SK-N-SH (cell line): ENCODE measurements around the gene TRMO. TPM values are rescaled to one million over a fixed set of nuclear protein-coding genes. Genes with fewer than 3 reads are reported as not detected.

Experiments used
- CTCF ChIA-PET: fragments of 300-600, 350-600 bp; formaldehyde crosslinking; extraction: SDS; loops from one replicate; lab custom pipeline; 2021; lab: Yijun Ruan, JAX
- POLR2A ChIA-PET: fragments of 350-600 bp; sonication (Branson Sonifier 250); formaldehyde crosslinking; extraction: SDS; loops from one replicate; lab custom pipeline; 2020; ENCODE audit warnings: antibody characterized with exemption, inconsistent platforms; lab: Yijun Ruan, JAX
- DNase-seq: peaks from one replicate; pipeline ENCODE4 v3.0.0; 2012
- H2AFZ ChIP-seq: fragments of 200-600 bp; sonication (generic); 2 replicates; pipeline ENCODE4 v1.8.1; 2016; ENCODE audit warnings: antibody characterized with exemption, mild to moderate bottlenecking, low read depth
- H3F3A ChIP-seq: fragments of 200-600 bp; sonication (generic); replicated peaks from 2 replicates; pipeline ENCODE3; 2016; ENCODE audit warnings: antibody characterized with exemption, mild to moderate bottlenecking; ENCODE audit not compliant: insufficient read depth
- H3K27ac ChIP-seq, 2 experiments: fragments of 200-500 bp in 1 of 2; fragments of 200-600 bp in 1 of 2; sonication (Bioruptor generic) in 1 of 2; sonication (generic), shearing (Covaris generic) in 1 of 2; 2 replicates each; pipeline versions ENCODE4 v1.5.1 to v1.6.1; 2014 to 2016; ENCODE audit warnings: low read depth in 2 of 2, inconsistent platforms in 1 of 2, low read length in 1 of 2, mild to moderate bottlenecking in 1 of 2, mixed read lengths in 1 of 2
- H3K27me3 ChIP-seq: fragments of 200-600 bp; sonication (generic), shearing (Covaris generic); 2 replicates; pipeline ENCODE4 v1.6.1; 2016; ENCODE audit warnings: mixed run types; ENCODE audit not compliant: insufficient read depth
- H3K36me3 ChIP-seq, 2 experiments: fragments of 200-500 bp in 1 of 2; fragments of 200-600 bp in 1 of 2; sonication (Bioruptor generic) in 1 of 2; sonication (generic) in 1 of 2; replicated peaks in 1 of 2; 2 replicates each; pipeline versions ENCODE3 to v1.5.1; 2014 to 2016; ENCODE audit warnings: low read length in 1 of 2, mild to moderate bottlenecking in 1 of 2; ENCODE audit not compliant: insufficient read depth in 2 of 2, control insufficient read depth in 1 of 2
- H3K4me1 ChIP-seq, 2 experiments: fragments of 200-500 bp in 1 of 2; fragments of 200-600 bp in 1 of 2; sonication (Bioruptor generic) in 1 of 2; sonication (generic), shearing (Covaris generic) in 1 of 2; 2 replicates each; pipeline versions ENCODE4 v1.5.1 to v1.6.1; 2014 to 2016; ENCODE audit warnings: low read depth in 1 of 2, low read length in 1 of 2, mixed run types in 1 of 2; ENCODE audit not compliant: insufficient read depth in 2 of 2, control insufficient read depth in 1 of 2
- H3K4me2 ChIP-seq: fragments of 200-600 bp; sonication (generic), shearing (Covaris generic); 2 replicates; pipeline ENCODE4 v1.6.1; 2017; ENCODE audit warnings: mixed run types
- H3K4me3 ChIP-seq, 2 experiments: fragments of 200-500 bp in 1 of 2; fragments of 200-600 bp in 1 of 2; sonication (Bioruptor generic) in 1 of 2; sonication (generic), shearing (Covaris generic) in 1 of 2; 2 replicates each; pipeline versions ENCODE4 v1.5.1 to v1.8.1; 2014 to 2016; ENCODE audit warnings: low read depth in 2 of 2, inconsistent platforms in 1 of 2, low read length in 1 of 2, mild to moderate bottlenecking in 1 of 2, mixed read lengths in 1 of 2, moderate library complexity in 1 of 2
- H3K79me2 ChIP-seq: fragments of 200-600 bp; sonication (generic); 2 replicates; pipeline ENCODE4 v1.8.1; 2017; ENCODE audit warnings: mild to moderate bottlenecking; ENCODE audit not compliant: insufficient read depth
- H3K9ac ChIP-seq: fragments of 200-600 bp; sonication (generic); 2 replicates; pipeline ENCODE4 v1.6.1; 2017; ENCODE audit warnings: mixed run types
- H3K9me2 ChIP-seq: fragments of 200-600 bp; sonication (generic); 2 replicates; pipeline ENCODE4 v1.6.1; 2017; ENCODE audit warnings: mixed run types
- H3K9me3 ChIP-seq: fragments of 200-600 bp; sonication (generic); 2 replicates; pipeline ENCODE4 v1.6.1; 2017; ENCODE audit warnings: mixed run types, mild to moderate bottlenecking, moderate library complexity
- H4K20me1 ChIP-seq: fragments of 200-600 bp; sonication (generic); 2 replicates; pipeline ENCODE4 v1.6.1; 2017; ENCODE audit warnings: mild to moderate bottlenecking, mixed run types; ENCODE audit not compliant: insufficient read depth
- MXI1 ChIP-seq: IDR thresholded peaks from 2 replicates; pipeline ENCODE4 v1.6.1; 2012; ENCODE audit warnings: mild to moderate bottlenecking, low read depth, low read length, improper control_type of control experiment
- POLR2AphosphoS5 ChIP-seq: IDR thresholded peaks from 2 replicates; pipeline ENCODE4 v1.6.1; 2012; ENCODE audit warnings: low read depth, low read length
- RAD21 ChIP-seq: IDR thresholded peaks from 2 replicates; pipeline ENCODE4 v1.6.1; 2012; ENCODE audit warnings: mild to moderate bottlenecking, low read length
- SIN3A ChIP-seq: IDR thresholded peaks from 2 replicates; pipeline ENCODE4 v1.6.1; 2012; ENCODE audit warnings: low read depth, mild to moderate bottlenecking, low read length, moderate library complexity, borderline replicate concordance
- TEAD4 ChIP-seq: IDR thresholded peaks from 2 replicates; pipeline ENCODE4 v1.4.0; 2012; ENCODE audit warnings: mild to moderate bottlenecking, borderline replicate concordance; ENCODE audit not compliant: insufficient read depth
- polyA plus RNA-seq, 3 experiments: library from polyadenylated mRNA; depleted of rRNA; stranded (reverse); fragments of >200 nt; gene quantifications; 2 replicates each; pipeline ENCODE4 v1.2.3, GENCODE V29; 2012
- TF ChIP-seq, protein P1 (sequence below): fragments of 150-350 bp; IDR thresholded peaks from 2 replicates; pipeline ENCODE4 v1.6.1; 2017; ENCODE audit warnings: antibody characterized with exemption, low read length, low read depth, borderline replicate concordance
- TF ChIP-seq, protein P2 (sequence below): IDR thresholded peaks from 2 replicates; pipeline ENCODE4 v1.6.1; 2012; ENCODE audit warnings: mild to moderate bottlenecking, low read depth, low read length, moderate library complexity
- TF ChIP-seq, protein P3 (sequence below): IDR thresholded peaks from 2 replicates; pipeline ENCODE4 v1.4.0; 2012; ENCODE audit warnings: low read depth, borderline replicate concordance
- TF ChIP-seq, protein P4 (sequence below): IDR thresholded peaks from 2 replicates; pipeline ENCODE4; 2012

TRMO gene
- polyA plus RNA-seq, 1 of the 3 experiments (the other 2 are of a cell fraction): 8.1 TPM

DNA sequence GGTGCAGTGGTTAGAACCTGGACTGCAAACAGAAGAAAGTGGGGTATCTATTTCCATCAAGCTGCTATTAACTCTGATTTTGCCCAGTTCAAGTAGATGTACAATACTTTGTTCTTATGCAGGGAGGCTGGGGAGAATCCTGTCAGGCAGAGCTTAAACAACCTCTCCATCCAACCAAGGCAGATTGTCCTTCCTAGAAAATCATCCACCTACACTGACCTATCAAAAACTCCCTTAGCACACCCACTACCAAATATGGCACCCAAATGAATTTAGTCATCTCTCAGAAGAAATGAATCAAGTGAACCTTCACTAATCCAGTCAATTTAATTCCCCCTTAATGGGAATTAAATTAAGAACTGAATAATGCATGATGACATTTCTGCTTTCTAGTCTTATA, 34.0 kb upstream of the TRMO start:
- ChIA-PET CTCF (interaction anchor here (1.2 to 3.7 kb wide), 3 partner anchors 26 to 78 kb away, joined by 4 to 20 read pairs (median 4); partner anchors contain the start of gene TRMO), POLR2A (no interaction called here)
- H3K36me3 ChIP-seq: no peaks in the 10 kb centered on the region
- TF ChIP-seq TEAD4 (no peak), SIN3A (no peak), MXI1 (no peak), RAD21 (no peak), POLR2AphosphoS5 (no peak)
- TF ChIP-seq, protein P1, sequence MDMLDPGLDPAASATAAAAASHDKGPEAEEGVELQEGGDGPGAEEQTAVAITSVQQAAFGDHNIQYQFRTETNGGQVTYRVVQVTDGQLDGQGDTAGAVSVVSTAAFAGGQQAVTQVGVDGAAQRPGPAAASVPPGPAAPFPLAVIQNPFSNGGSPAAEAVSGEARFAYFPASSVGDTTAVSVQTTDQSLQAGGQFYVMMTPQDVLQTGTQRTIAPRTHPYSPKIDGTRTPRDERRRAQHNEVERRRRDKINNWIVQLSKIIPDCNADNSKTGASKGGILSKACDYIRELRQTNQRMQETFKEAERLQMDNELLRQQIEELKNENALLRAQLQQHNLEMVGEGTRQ: no peak
- TF ChIP-seq, protein P2, sequence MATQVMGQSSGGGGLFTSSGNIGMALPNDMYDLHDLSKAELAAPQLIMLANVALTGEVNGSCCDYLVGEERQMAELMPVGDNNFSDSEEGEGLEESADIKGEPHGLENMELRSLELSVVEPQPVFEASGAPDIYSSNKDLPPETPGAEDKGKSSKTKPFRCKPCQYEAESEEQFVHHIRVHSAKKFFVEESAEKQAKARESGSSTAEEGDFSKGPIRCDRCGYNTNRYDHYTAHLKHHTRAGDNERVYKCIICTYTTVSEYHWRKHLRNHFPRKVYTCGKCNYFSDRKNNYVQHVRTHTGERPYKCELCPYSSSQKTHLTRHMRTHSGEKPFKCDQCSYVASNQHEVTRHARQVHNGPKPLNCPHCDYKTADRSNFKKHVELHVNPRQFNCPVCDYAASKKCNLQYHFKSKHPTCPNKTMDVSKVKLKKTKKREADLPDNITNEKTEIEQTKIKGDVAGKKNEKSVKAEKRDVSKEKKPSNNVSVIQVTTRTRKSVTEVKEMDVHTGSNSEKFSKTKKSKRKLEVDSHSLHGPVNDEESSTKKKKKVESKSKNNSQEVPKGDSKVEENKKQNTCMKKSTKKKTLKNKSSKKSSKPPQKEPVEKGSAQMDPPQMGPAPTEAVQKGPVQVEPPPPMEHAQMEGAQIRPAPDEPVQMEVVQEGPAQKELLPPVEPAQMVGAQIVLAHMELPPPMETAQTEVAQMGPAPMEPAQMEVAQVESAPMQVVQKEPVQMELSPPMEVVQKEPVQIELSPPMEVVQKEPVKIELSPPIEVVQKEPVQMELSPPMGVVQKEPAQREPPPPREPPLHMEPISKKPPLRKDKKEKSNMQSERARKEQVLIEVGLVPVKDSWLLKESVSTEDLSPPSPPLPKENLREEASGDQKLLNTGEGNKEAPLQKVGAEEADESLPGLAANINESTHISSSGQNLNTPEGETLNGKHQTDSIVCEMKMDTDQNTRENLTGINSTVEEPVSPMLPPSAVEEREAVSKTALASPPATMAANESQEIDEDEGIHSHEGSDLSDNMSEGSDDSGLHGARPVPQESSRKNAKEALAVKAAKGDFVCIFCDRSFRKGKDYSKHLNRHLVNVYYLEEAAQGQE: no peak
- TF ChIP-seq, protein P3, sequence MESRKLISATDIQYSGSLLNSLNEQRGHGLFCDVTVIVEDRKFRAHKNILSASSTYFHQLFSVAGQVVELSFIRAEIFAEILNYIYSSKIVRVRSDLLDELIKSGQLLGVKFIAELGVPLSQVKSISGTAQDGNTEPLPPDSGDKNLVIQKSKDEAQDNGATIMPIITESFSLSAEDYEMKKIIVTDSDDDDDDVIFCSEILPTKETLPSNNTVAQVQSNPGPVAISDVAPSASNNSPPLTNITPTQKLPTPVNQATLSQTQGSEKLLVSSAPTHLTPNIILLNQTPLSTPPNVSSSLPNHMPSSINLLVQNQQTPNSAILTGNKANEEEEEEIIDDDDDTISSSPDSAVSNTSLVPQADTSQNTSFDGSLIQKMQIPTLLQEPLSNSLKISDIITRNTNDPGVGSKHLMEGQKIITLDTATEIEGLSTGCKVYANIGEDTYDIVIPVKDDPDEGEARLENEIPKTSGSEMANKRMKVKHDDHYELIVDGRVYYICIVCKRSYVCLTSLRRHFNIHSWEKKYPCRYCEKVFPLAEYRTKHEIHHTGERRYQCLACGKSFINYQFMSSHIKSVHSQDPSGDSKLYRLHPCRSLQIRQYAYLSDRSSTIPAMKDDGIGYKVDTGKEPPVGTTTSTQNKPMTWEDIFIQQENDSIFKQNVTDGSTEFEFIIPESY: no peak
- TF ChIP-seq, protein P4, sequence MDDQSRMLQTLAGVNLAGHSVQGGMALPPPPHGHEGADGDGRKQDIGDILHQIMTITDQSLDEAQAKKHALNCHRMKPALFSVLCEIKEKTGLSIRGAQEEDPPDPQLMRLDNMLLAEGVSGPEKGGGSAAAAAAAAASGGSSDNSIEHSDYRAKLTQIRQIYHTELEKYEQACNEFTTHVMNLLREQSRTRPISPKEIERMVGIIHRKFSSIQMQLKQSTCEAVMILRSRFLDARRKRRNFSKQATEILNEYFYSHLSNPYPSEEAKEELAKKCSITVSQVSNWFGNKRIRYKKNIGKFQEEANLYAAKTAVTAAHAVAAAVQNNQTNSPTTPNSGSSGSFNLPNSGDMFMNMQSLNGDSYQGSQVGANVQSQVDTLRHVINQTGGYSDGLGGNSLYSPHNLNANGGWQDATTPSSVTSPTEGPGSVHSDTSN: no peak
- no peaks in the 10 kb centered on the region for H3K9me3 ChIP-seq
- no peaks in the 10 kb centered on the region; the same call in 1 of the 2 replicates for H3K27me3 ChIP-seq
- no peak for DNase-seq
- no peak overlapping the region for H3K4me2 ChIP-seq
- no peak overlapping the region for H3K27ac ChIP-seq
- H3K9ac ChIP-seq: no peak overlapping the region
- no peaks in the 10 kb centered on the region for H3K4me1 ChIP-seq
- H3K9me2 ChIP-seq: no peaks in the 10 kb centered on the region
- no peaks in the 10 kb centered on the region for H3K79me2 ChIP-seq
- no peak overlapping the region for H2AFZ ChIP-seq
- H3K4me3 ChIP-seq: no peak overlapping the region
- no peaks in the 10 kb centered on the region for H3F3A ChIP-seq
- no peaks in the 10 kb centered on the region for H4K20me1 ChIP-seq
